Glutamatergic neuron (in vitro differentiated cells): ENCODE results near the gene CFAP20DC. TPM values are rescaled to one million over a fixed set of nuclear protein-coding genes. Genes with fewer than 3 reads are reported as not detected.

Experiments used
- DNase-seq: peaks from one replicate; pipeline ENCODE4 v3.0.0; 2022
- H3K27ac Mint-ChIP-seq: one replicate; pipeline ENCODE4 v1.8.0; 2020; ENCODE audit warnings: mild to moderate bottlenecking, mixed read lengths, inconsistent platforms; ENCODE audit not compliant: unreplicated experiment
- H3K27me3 Mint-ChIP-seq: one replicate; pipeline ENCODE4 v1.8.0; 2020; ENCODE audit warnings: mild to moderate bottlenecking, moderate library complexity, mixed read lengths, inconsistent platforms; ENCODE audit not compliant: unreplicated experiment
- H3K36me3 Mint-ChIP-seq: one replicate; pipeline ENCODE4 v1.8.0; 2020; ENCODE audit warnings: mild to moderate bottlenecking, mixed read lengths, inconsistent platforms; ENCODE audit not compliant: unreplicated experiment
- H3K4me1 Mint-ChIP-seq: one replicate; pipeline ENCODE4 v1.8.0; 2020; ENCODE audit warnings: mild to moderate bottlenecking, low read depth, mixed read lengths, inconsistent platforms; ENCODE audit not compliant: unreplicated experiment
- H3K4me3 Mint-ChIP-seq: one replicate; pipeline ENCODE4 v1.8.0; 2020; ENCODE audit warnings: mild to moderate bottlenecking, mixed read lengths, inconsistent platforms; ENCODE audit not compliant: unreplicated experiment
- H3K9me3 Mint-ChIP-seq: one replicate; pipeline ENCODE4 v1.8.0; 2020; ENCODE audit warnings: mild to moderate bottlenecking, moderate library complexity, mixed read lengths, inconsistent platforms; ENCODE audit not compliant: unreplicated experiment
- CTCF ChIP-seq: fragments of 200-600 bp; sonication (generic); IDR thresholded peaks from one replicate; pipeline ENCODE4 v1.5.0; 2021; ENCODE audit not compliant: partially characterized antibody, unreplicated experiment
- total RNA-seq: library from RNA; stranded (reverse); fragmentation: NEBNext Ultra II Directional; extraction: Animal tissue kit (Norgen Biotek cat#: 25700); gene quantifications from one replicate; pipeline ENCODE4 v1.2.1, GENCODE V29; 2021; ENCODE audit not compliant: unreplicated experiment

CFAP20DC gene
- total RNA-seq, 1 donor from 2014 or later = 8.4 TPM

- TF ChIP-seq CTCF = no peak
- H3K27ac Mint-ChIP-seq = no peak overlapping the region
These were observed 36.2 kb upstream of the CFAP20DC start for GRCh38 chr3:59085976-59086375.

GRCh38 chr3:59084583-59084982, 34.8 kb upstream of the CFAP20DC start:
- Mint-ChIP-seq H3K36me3 (no peaks in the 10 kb centered on the region), H3K9me3 (no peaks in the 10 kb centered on the region), H3K27ac (no peak overlapping the region), H3K4me3 (no peak overlapping the region), H3K27me3 (no peaks in the 10 kb centered on the region), H3K4me1 (no peaks in the 10 kb centered on the region)
- DNase-seq = no peak
- TF ChIP-seq CTCF = no peak

More at GRCh38 chr3:59085976-59086375, 36.2 kb upstream of the CFAP20DC start:
- no peaks in the 10 kb centered on the region for H3K4me1 Mint-ChIP-seq
- DNase-seq = no peak
- no peaks in the 10 kb centered on the region for H3K36me3 Mint-ChIP-seq
- no peak overlapping the region for H3K4me3 Mint-ChIP-seq
- no peaks in the 10 kb centered on the region for H3K27me3 Mint-ChIP-seq
- H3K9me3 Mint-ChIP-seq = no peaks in the 10 kb centered on the region

GRCh38 chr3:59082106-59082505, 32.3 kb upstream of the CFAP20DC start:
- DNase-seq = no peak
- Mint-ChIP-seq H3K9me3 (no peaks in the 10 kb centered on the region), H3K27me3 (no peaks in the 10 kb centered on the region), H3K4me1 (no peaks in the 10 kb centered on the region), H3K27ac (no peak overlapping the region), H3K36me3 (no peaks in the 10 kb centered on the region), H3K4me3 (no peak overlapping the region)
- no peak for TF ChIP-seq CTCF

- H3K4me3 Mint-ChIP-seq = no peak overlapping the region
- H3K9me3 Mint-ChIP-seq = no peaks in the 10 kb centered on the region
- DNase-seq = no peak
- H3K4me1 Mint-ChIP-seq = no peaks in the 10 kb centered on the region
- no peak overlapping the region for H3K27ac Mint-ChIP-seq
- H3K36me3 Mint-ChIP-seq = no peaks in the 10 kb centered on the region
- no peak for TF ChIP-seq CTCF
- no peaks in the 10 kb centered on the region for H3K27me3 Mint-ChIP-seq
These were observed 31.2 kb upstream of the CFAP20DC start for GRCh38 chr3:59081071-59081470.

GRCh38 chr3:59079962-59080361, 30.1 kb upstream of the CFAP20DC start:
- DNase-seq = no peak
- Mint-ChIP-seq H3K4me3 (no peak overlapping the region), H3K36me3 (no peaks in the 10 kb centered on the region), H3K27me3 (no peaks in the 10 kb centered on the region), H3K9me3 (no peaks in the 10 kb centered on the region), H3K4me1 (no peaks in the 10 kb centered on the region), H3K27ac (no peak overlapping the region)
- TF ChIP-seq CTCF = no peak
